IMR-90 (cell line): ENCODE data around the gene EML6. TPM values are rescaled to one million over a fixed set of nuclear protein-coding genes. Genes with fewer than 3 reads are reported as not detected.

Source experiments
- ATAC-seq: fragments of 200-7000 bp; cut with Tn5 transposase; 2 replicates; pipeline ENCODE4 v1.9.1; 2020; ENCODE audit warnings: low read depth, mild to moderate bottlenecking, moderate library complexity
- BruUV-seq: library from RNA; stranded (reverse); fragments of 400-500 nt; replicated peaks from 2 replicates; lab custom pipeline; 2021; lab: Mats Ljungman, UMichigan
- CTCF ChIA-PET: fragments of 300-600 bp; formaldehyde crosslinking; extraction: SDS; loops from one replicate; lab custom pipeline; 2021; ENCODE audit warnings: antibody characterized with exemption; lab: Yijun Ruan, JAX
- POLR2A ChIA-PET: fragments of 300-600 bp; sonication (Branson Sonifier 250); formaldehyde crosslinking; loops from one replicate; lab custom pipeline; 2022; ENCODE audit warnings: antibody characterized with exemption; ENCODE audit not compliant: unreplicated experiment; lab: Charles Lee
- DNase-seq: peaks from one replicate; pipeline ENCODE4 v3.0.0; 2013
- H2AFZ ChIP-seq: replicated peaks from 2 replicates; pipeline ENCODE3; 2013; ENCODE audit warnings: low read length, mild to moderate bottlenecking; ENCODE audit not compliant: poor library complexity
- H2AK5ac ChIP-seq: 2 replicates; pipeline ENCODE4 v1.6.1; 2013; ENCODE audit warnings: low read depth, low read length, inconsistent platforms
- H2AK9ac ChIP-seq: replicated peaks from 2 replicates; pipeline ENCODE3; 2013; ENCODE audit warnings: mild to moderate bottlenecking, low read depth, low read length, moderate library complexity; ENCODE audit not compliant: poor library complexity
- H2BK120ac ChIP-seq: 2 replicates; pipeline ENCODE4 v1.6.1; 2013; ENCODE audit warnings: low read depth, low read length, inconsistent platforms
- H2BK15ac ChIP-seq: 3 replicates; pipeline ENCODE4 v1.6.1; 2013; ENCODE audit warnings: low read depth, low read length, inconsistent platforms
- H2BK20ac ChIP-seq: 2 replicates; pipeline ENCODE4 v1.6.1; 2013; ENCODE audit warnings: low read depth, mild to moderate bottlenecking, inconsistent platforms, low read length, moderate library complexity
- H2BK5ac ChIP-seq: 2 replicates; pipeline ENCODE4 v1.6.1; 2013; ENCODE audit warnings: mild to moderate bottlenecking, low read depth, low read length, inconsistent platforms; ENCODE audit not compliant: poor library complexity, severe bottlenecking
- H3K14ac ChIP-seq: replicated peaks from 2 replicates; pipeline ENCODE4 v1.6.1; 2013; ENCODE audit warnings: low read depth, low read length, inconsistent platforms
- H3K18ac ChIP-seq: 2 replicates; pipeline ENCODE4 v1.6.1; 2013; ENCODE audit warnings: low read depth, low read length, control low read depth
- H3K23ac ChIP-seq: 2 replicates; pipeline ENCODE4 v1.6.1; 2013; ENCODE audit warnings: low read depth, low read length, inconsistent platforms
- H3K27ac ChIP-seq: 2 replicates; pipeline ENCODE4 v1.5.1; 2013; ENCODE audit warnings: mild to moderate bottlenecking, control low read depth, low read length; ENCODE audit not compliant: insufficient read depth
- H3K27me3 ChIP-seq: 2 replicates; pipeline ENCODE4 v1.6.1; 2013; ENCODE audit warnings: low read length; ENCODE audit not compliant: control insufficient read depth, insufficient read depth
- H3K36me3 ChIP-seq: 2 replicates; pipeline ENCODE4 v1.6.1; 2013; ENCODE audit warnings: low read length, mixed read lengths; ENCODE audit not compliant: control insufficient read depth, insufficient read depth
- H3K4ac ChIP-seq: 2 replicates; pipeline ENCODE4 v1.6.1; 2013; ENCODE audit warnings: low read depth, low read length, inconsistent platforms
- H3K4me1 ChIP-seq: 2 replicates; pipeline ENCODE4 v1.6.1; 2013; ENCODE audit warnings: low read length, mixed read lengths; ENCODE audit not compliant: control insufficient read depth, insufficient read depth
- H3K4me2 ChIP-seq: 2 replicates; pipeline ENCODE4 v1.6.1; 2013; ENCODE audit warnings: low read depth, mild to moderate bottlenecking, control low read depth, low read length, moderate library complexity
- H3K4me3 ChIP-seq: 2 replicates; pipeline ENCODE4 v1.5.1; 2013; ENCODE audit warnings: low read depth, mild to moderate bottlenecking, control low read depth, low read length, moderate library complexity; ENCODE audit not compliant: insufficient read depth
- H3K56ac ChIP-seq: 2 replicates; pipeline ENCODE4 v1.6.1; 2013; ENCODE audit warnings: low read length, inconsistent platforms; ENCODE audit not compliant: insufficient read depth; ENCODE audit errors: extremely low read depth
- H3K79me1 ChIP-seq, 2 experiments: 2 replicates each; pipeline ENCODE4 v1.6.1; 2013; ENCODE audit warnings: low read length in 2 of 2, inconsistent platforms in 1 of 2, low read depth in 1 of 2
- H3K9ac ChIP-seq: 2 replicates; pipeline ENCODE4 v1.6.1; 2013; ENCODE audit warnings: low read depth, low read length, control low read depth
- H3K9me1 ChIP-seq: 2 replicates; pipeline ENCODE4 v1.6.1; 2013; ENCODE audit warnings: low read length, inconsistent platforms; ENCODE audit not compliant: insufficient read depth
- H3K9me3 ChIP-seq: 2 replicates; pipeline ENCODE4 v1.6.1; 2013; ENCODE audit warnings: low read length; ENCODE audit not compliant: control insufficient read depth, insufficient read depth
- H4K20me1 ChIP-seq: 2 replicates; pipeline ENCODE4 v1.6.1; 2013; ENCODE audit warnings: low read length, inconsistent platforms; ENCODE audit not compliant: insufficient read depth
- H4K5ac ChIP-seq: 2 replicates; pipeline ENCODE4 v1.6.1; 2013; ENCODE audit warnings: mild to moderate bottlenecking, low read depth, low read length, control low read depth
- H4K8ac ChIP-seq, 2 experiments: 2 replicates each; pipeline ENCODE4 v1.6.1; 2013; ENCODE audit warnings: low read depth in 2 of 2, low read length in 2 of 2, control low read depth in 1 of 2, inconsistent platforms in 1 of 2
- H4K91ac ChIP-seq: 2 replicates; pipeline ENCODE4 v1.6.1; 2013; ENCODE audit warnings: low read depth, low read length, inconsistent platforms; ENCODE audit not compliant: insufficient read depth
- BHLHE40 ChIP-seq: fragments of 150-350 bp; IDR thresholded peaks from 2 replicates; pipeline ENCODE4 v1.6.1; 2016; ENCODE audit warnings: mild to moderate bottlenecking, low read depth, low read length
- CEBPB ChIP-seq: IDR thresholded peaks from 2 replicates; pipeline ENCODE4 v1.6.1; 2012; ENCODE audit warnings: low read depth, low read length, improper control_type of control experiment
- CHD1 ChIP-seq: IDR thresholded peaks from 2 replicates; pipeline ENCODE4 v1.6.1; 2012; ENCODE audit warnings: low read depth, low read length, improper control_type of control experiment
- FOS ChIP-seq: fragments of 150-350 bp; IDR thresholded peaks from 2 replicates; pipeline ENCODE4 v1.6.1; 2016; ENCODE audit warnings: low read depth, low read length
- MAFK ChIP-seq: IDR thresholded peaks from 2 replicates; pipeline ENCODE4 v1.6.1; 2012; ENCODE audit warnings: low read depth, low read length, improper control_type of control experiment
- MAZ ChIP-seq: IDR thresholded peaks from 2 replicates; pipeline ENCODE4 v1.6.1; 2012; ENCODE audit warnings: low read depth, mild to moderate bottlenecking, low read length, improper control_type of control experiment, moderate library complexity, borderline replicate concordance
- MXI1 ChIP-seq: IDR thresholded peaks from 2 replicates; pipeline ENCODE4 v1.6.1; 2012; ENCODE audit warnings: low read depth, mild to moderate bottlenecking, low read length, moderate library complexity, borderline replicate concordance
- NFE2L2 ChIP-seq: fragments of 150-350 bp; IDR thresholded peaks from 2 replicates; pipeline ENCODE4 v1.6.1; 2016; ENCODE audit warnings: low read depth, mild to moderate bottlenecking, low read length
- POLR2A ChIP-seq: IDR thresholded peaks from 2 replicates; pipeline ENCODE4 v1.6.1; 2012; ENCODE audit warnings: mild to moderate bottlenecking, low read depth, low read length
- RAD21 ChIP-seq: IDR thresholded peaks from 2 replicates; pipeline ENCODE4 v1.6.1; 2012; ENCODE audit warnings: low read length, improper control_type of control experiment
- RCOR1 ChIP-seq: IDR thresholded peaks from 2 replicates; pipeline ENCODE4 v1.6.1; 2012; ENCODE audit warnings: mild to moderate bottlenecking, low read length, improper control_type of control experiment; ENCODE audit not compliant: insufficient replicate concordance
- RFX5 ChIP-seq: IDR thresholded peaks from 2 replicates; pipeline ENCODE4 v1.8.0; 2012; ENCODE audit warnings: low read depth, mild to moderate bottlenecking, low read length, moderate library complexity
- SMC3 ChIP-seq: fragments of 150-350 bp; IDR thresholded peaks from 2 replicates; pipeline ENCODE4 v1.6.1; 2016; ENCODE audit warnings: low read depth, mild to moderate bottlenecking, antibody characterized with exemption, low read length, moderate library complexity
- WGBS, 2 experiments: methylation state at CpG; one replicate each; pipeline versions ENCODE4 v1.1.5 to v1.1.7; 2013; ENCODE audit warnings: missing lambda C conversion rate in 2 of 2; ENCODE audit not compliant: insufficient read length in 1 of 2; ENCODE audit errors: extremely low coverage in 2 of 2; 5-methylcytosine and 5-hydroxymethylcytosine counted together
- dilution Hi-C: fragments of 300-500 bp; cut with HindIII; formaldehyde crosslinking; loops from one replicate; pipeline ENCODE4 v1.14.3; 2018; ENCODE audit warnings: low sequenced_read_pairs; ENCODE audit not compliant: unreplicated experiment
- in situ Hi-C: fragments of 300-500 bp; cut with MboI; formaldehyde crosslinking; loops from 3 replicates; pipeline ENCODE4 v1.14.3; 2019; ENCODE audit warnings: low sequenced_read_pairs, inconsistent platforms, mixed read lengths
- intact Hi-C: fragments of 100-400 bp; cut with micrococcal nuclease; formaldehyde crosslinking; loops from 2 replicates; pipeline ENCODE4 v1.10.0; 2022
- polyA plus RNA-seq, 3 experiments: library from polyadenylated mRNA; depleted of rRNA; stranded (reverse); fragments of >200 nt; gene quantifications; 2 replicates each; pipeline ENCODE4 v1.2.3, GENCODE V29; 2012; ENCODE audit warnings: low replicate concordance in 1 of 3
- total RNA-seq: library from RNA; depleted of rRNA; stranded (reverse); fragments of >200 nt; gene quantifications from 2 replicates; pipeline ENCODE4 v1.2.3, GENCODE V29; 2012
- TF ChIP-seq, protein P1 (sequence below): fragments of 150-350 bp; IDR thresholded peaks from 2 replicates; pipeline ENCODE4 v1.6.1; 2017; ENCODE audit warnings: mild to moderate bottlenecking, antibody characterized with exemption, low read length, low read depth
- TF ChIP-seq, protein P2 (sequence below): fragments of 150-350 bp; IDR thresholded peaks from 2 replicates; pipeline ENCODE4 v1.6.1; 2016; ENCODE audit warnings: low read depth, mild to moderate bottlenecking, low read length, moderate library complexity, borderline replicate concordance

Gene EML6
- total and polyA plus RNA-seq, 2 of the 4 experiments (the other 2 are of a cell fraction): 0.18 to 0.19 TPM

DNA sequence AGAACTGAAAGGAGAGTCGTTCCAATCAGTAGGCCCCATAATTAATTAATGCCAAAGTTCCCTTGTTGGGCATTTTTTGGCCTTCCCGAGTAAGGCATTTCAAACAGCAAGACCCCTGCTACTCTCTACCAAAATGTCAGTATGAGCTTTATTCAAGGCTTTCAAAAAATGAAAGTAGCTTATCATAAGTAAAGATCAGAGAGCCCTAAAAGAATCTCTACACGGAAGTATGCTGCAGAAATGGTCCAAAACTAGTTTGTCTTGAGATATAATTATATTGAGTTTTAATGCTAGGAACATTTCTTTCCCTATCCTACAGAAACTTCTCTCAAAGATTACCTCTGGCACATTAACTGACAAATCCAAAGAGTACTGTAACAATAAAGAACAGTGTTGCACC, 282.8 kb downstream of the EML6 start:
- Histone ChIP-seq H3K9ac (no peak overlapping the region), H2BK15ac (no peak overlapping the region), H3K23ac (no peak overlapping the region), H3K4me1 (peaks cover 25% of the 10 kb centered on the region), H3K9me1 (peaks cover 8% of the 10 kb centered on the region), H4K91ac (no peak overlapping the region), H4K8ac (no peak overlapping the region), H2BK5ac (no peak overlapping the region), H3K56ac (no peak overlapping the region), H4K5ac (no peak overlapping the region), H2AK5ac (no peak overlapping the region), H2BK20ac (no peak overlapping the region), H3K4ac (no peak overlapping the region), H4K20me1 (peaks cover 99% of the 10 kb centered on the region), H3K9me3 (no peaks in the 10 kb centered on the region), H3K18ac (no peak overlapping the region), H2AK9ac (no peak overlapping the region), H3K36me3 (no peaks in the 10 kb centered on the region; the same call in 1 of the 2 replicates), H2BK120ac (no peak overlapping the region), H2AFZ (no peak overlapping the region), H3K27me3 (no peaks in the 10 kb centered on the region), H3K79me1 (peaks cover 0 to 31% of the 10 kb centered on the region in 2 experiments; a peak in 2 of 4 replicates), H3K4me3 (no peak overlapping the region), H3K4me2 (no peak overlapping the region; the same call in 1 of the 2 replicates), H3K14ac (no peak overlapping the region), H3K27ac (no peak overlapping the region)
- POLR2A ChIA-PET: no interaction called here
- in situ Hi-C loops (no loop called here), dilution Hi-C loops (loop anchor here (25.0 kb wide), 1 partner anchor 156 kb away; no protein-coding TSS in a partner anchor), intact Hi-C loops (no loop called here)
- WGBS, 2 experiments: no CpG with 5 or more reads among the region's 3 CpGs
- BruUV-seq: no TSS peak
- no peak for TF ChIP-seq MAZ
- TF ChIP-seq RFX5: no peak
- TF ChIP-seq FOS: no peak
- no peak for TF ChIP-seq RAD21
- TF ChIP-seq BHLHE40: no peak
- TF ChIP-seq, protein P1, sequence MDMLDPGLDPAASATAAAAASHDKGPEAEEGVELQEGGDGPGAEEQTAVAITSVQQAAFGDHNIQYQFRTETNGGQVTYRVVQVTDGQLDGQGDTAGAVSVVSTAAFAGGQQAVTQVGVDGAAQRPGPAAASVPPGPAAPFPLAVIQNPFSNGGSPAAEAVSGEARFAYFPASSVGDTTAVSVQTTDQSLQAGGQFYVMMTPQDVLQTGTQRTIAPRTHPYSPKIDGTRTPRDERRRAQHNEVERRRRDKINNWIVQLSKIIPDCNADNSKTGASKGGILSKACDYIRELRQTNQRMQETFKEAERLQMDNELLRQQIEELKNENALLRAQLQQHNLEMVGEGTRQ: no peak
- TF ChIP-seq, protein P2, sequence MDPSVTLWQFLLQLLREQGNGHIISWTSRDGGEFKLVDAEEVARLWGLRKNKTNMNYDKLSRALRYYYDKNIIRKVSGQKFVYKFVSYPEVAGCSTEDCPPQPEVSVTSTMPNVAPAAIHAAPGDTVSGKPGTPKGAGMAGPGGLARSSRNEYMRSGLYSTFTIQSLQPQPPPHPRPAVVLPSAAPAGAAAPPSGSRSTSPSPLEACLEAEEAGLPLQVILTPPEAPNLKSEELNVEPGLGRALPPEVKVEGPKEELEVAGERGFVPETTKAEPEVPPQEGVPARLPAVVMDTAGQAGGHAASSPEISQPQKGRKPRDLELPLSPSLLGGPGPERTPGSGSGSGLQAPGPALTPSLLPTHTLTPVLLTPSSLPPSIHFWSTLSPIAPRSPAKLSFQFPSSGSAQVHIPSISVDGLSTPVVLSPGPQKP: no peak
- TF ChIP-seq RCOR1: no peak
- no peak for TF ChIP-seq CHD1
- TF ChIP-seq SMC3: no peak
- TF ChIP-seq POLR2A: no peak
- TF ChIP-seq NFE2L2: no peak
- no peak for TF ChIP-seq CEBPB
- no peak for TF ChIP-seq MXI1
- no peak for TF ChIP-seq MAFK
- CTCF ChIA-PET: interaction anchor here (1.0 kb wide), 1 partner anchor 11 kb away, joined by 3 read pairs; no protein-coding TSS in a partner anchor
- DNase-seq (no peak), ATAC-seq (no peak)
